ENCODE measurements around the gene SMYD1.

- TF ChIP-seq, protein P1, sequence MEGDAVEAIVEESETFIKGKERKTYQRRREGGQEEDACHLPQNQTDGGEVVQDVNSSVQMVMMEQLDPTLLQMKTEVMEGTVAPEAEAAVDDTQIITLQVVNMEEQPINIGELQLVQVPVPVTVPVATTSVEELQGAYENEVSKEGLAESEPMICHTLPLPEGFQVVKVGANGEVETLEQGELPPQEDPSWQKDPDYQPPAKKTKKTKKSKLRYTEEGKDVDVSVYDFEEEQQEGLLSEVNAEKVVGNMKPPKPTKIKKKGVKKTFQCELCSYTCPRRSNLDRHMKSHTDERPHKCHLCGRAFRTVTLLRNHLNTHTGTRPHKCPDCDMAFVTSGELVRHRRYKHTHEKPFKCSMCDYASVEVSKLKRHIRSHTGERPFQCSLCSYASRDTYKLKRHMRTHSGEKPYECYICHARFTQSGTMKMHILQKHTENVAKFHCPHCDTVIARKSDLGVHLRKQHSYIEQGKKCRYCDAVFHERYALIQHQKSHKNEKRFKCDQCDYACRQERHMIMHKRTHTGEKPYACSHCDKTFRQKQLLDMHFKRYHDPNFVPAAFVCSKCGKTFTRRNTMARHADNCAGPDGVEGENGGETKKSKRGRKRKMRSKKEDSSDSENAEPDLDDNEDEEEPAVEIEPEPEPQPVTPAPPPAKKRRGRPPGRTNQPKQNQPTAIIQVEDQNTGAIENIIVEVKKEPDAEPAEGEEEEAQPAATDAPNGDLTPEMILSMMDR (IDR thresholded peaks at IDR 0.05): no peak
- no peak for TF ChIP-seq POLR2A (IDR thresholded peaks at IDR 0.05)
These were observed 6.5 kb downstream of the SMYD1 start for GRCh38 chr2:88074150-88074549.

Measured in uterus (tissue), 2 donors.